Tibial nerve (tissue), 4 donors: ENCODE measurements around the gene CHST5. TPM values are rescaled to one million over a fixed set of nuclear protein-coding genes. Genes with fewer than 3 reads are reported as not detected.
"Not testable (repeated sequence)": the region's sequence is repeated elsewhere in the genome, so short reads cannot be mapped to it uniquely, and the experiment has no call there.

Experiments used
- DNase-seq, 2 donors: peaks; one replicate each; pipeline ENCODE4 v3.0.0-alpha.2; 2019; ENCODE audit warnings: low spot score in 2 of 2
- H3K27ac ChIP-seq, 4 donors: fragments of 200-600 bp; sonication (generic) in 3 of 4; one replicate each; pipeline ENCODE4 v1.5.1; 2017 to 2019; ENCODE audit warnings: mild to moderate bottlenecking in 1 of 4
- H3K27me3 ChIP-seq, 2 donors: fragments of 200-600 bp; sonication (generic) in 1 of 2; one replicate each; pipeline versions ENCODE4 v1.5.1 to v1.6.0; 2017 to 2019
- H3K36me3 ChIP-seq, 3 donors: fragments of 200-600 bp; sonication (generic); one replicate each; pipeline ENCODE4 v1.5.1; 2018 to 2019
- H3K4me1 ChIP-seq, 4 donors: fragments of 200-600 bp; sonication (generic) in 3 of 4; one replicate each; pipeline ENCODE4 v1.5.1; 2017 to 2019
- H3K4me3 ChIP-seq, 4 donors: fragments of 200-600 bp; sonication (generic) in 3 of 4; one replicate each; pipeline ENCODE4 v1.5.1; 2017 to 2019; ENCODE audit warnings: mild to moderate bottlenecking in 1 of 4, moderate library complexity in 1 of 4
- H3K9me3 ChIP-seq, 4 donors: fragments of 200-600 bp; sonication (generic) in 3 of 4; one replicate each; pipeline ENCODE4 v1.5.1; 2017 to 2019
- EP300 ChIP-seq, 2 donors: sonication (generic); formaldehyde crosslinking; IDR thresholded peaks; one replicate each; pipeline ENCODE4 v1.6.1; 2017; ENCODE audit warnings: antibody characterized with exemption in 2 of 2, mild to moderate bottlenecking in 1 of 2
- POLR2A ChIP-seq, 2 donors: fragments of 450-650 bp; IDR thresholded peaks; one replicate each; pipeline ENCODE4 v1.6.1; 2017; ENCODE audit warnings: antibody characterized with exemption in 2 of 2, mild to moderate bottlenecking in 2 of 2, moderate library complexity in 2 of 2
- WGBS, 2 donors: methylation state at CpG; one replicate each; pipeline ENCODE4 v1.1.5; 2018; 5-methylcytosine and 5-hydroxymethylcytosine counted together
- total RNA-seq, 4 donors: library from RNA; depleted of rRNA; stranded (reverse); fragments of >200 nt; gene quantifications; one replicate each; pipeline ENCODE4 v1.1.0, GENCODE V29; 2016
- TF ChIP-seq, protein P1 (sequence below), 5 experiments: fragments of 200-600 bp in 3 of 5; fragments of 450-650 bp in 2 of 5; sonication (generic) in 3 of 5; IDR thresholded peaks; one replicate each; pipeline ENCODE4 v1.5.1; 2016 to 2019; ENCODE audit warnings: antibody characterized with exemption in 5 of 5, mild to moderate bottlenecking in 3 of 5, moderate library complexity in 2 of 5

CHST5 gene
- total RNA-seq, 4 donors from 2014 or later = 0.30 TPM; not detected in 3

DNA sequence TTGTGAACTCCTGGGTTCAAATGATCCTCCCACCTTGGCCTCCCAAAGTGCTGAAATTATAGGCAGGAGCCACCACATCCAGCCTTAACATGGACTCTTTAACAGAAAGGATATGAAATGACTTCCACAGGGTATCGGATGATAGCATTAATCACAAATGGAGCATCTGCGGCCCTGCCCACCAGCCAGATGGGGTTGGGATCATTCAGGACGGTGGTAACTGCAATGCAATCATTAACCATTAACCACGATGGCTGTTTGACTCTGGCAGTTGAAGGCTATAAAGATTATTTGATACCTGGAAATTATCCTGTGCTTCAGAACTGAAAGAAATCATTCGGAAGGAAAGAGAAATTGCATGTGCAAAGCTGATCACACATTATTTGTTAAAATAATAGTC is 5.3 kb upstream of the CHST5 start:
- TF ChIP-seq POLR2A (IDR thresholded peaks at IDR 0.05) = no peak
- TF ChIP-seq, protein P1, sequence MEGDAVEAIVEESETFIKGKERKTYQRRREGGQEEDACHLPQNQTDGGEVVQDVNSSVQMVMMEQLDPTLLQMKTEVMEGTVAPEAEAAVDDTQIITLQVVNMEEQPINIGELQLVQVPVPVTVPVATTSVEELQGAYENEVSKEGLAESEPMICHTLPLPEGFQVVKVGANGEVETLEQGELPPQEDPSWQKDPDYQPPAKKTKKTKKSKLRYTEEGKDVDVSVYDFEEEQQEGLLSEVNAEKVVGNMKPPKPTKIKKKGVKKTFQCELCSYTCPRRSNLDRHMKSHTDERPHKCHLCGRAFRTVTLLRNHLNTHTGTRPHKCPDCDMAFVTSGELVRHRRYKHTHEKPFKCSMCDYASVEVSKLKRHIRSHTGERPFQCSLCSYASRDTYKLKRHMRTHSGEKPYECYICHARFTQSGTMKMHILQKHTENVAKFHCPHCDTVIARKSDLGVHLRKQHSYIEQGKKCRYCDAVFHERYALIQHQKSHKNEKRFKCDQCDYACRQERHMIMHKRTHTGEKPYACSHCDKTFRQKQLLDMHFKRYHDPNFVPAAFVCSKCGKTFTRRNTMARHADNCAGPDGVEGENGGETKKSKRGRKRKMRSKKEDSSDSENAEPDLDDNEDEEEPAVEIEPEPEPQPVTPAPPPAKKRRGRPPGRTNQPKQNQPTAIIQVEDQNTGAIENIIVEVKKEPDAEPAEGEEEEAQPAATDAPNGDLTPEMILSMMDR (IDR thresholded peaks at IDR 0.05) = no peak
- Histone ChIP-seq H3K27ac (no peak overlapping the region), H3K27me3 (no peaks in the 10 kb centered on the region), H3K36me3 (peaks cover 0 to 46% (median 0%) of the 10 kb centered on the region in 3 donors), H3K4me1 (no peaks in the 10 kb centered on the region), H3K9me3 (no peaks in the 10 kb centered on the region), H3K4me3 (no peak overlapping the region)
- 89 to 91% methylated on average over 5 of the region's 5 CpGs for WGBS, 2 donors
- no peak for DNase-seq

DNA sequence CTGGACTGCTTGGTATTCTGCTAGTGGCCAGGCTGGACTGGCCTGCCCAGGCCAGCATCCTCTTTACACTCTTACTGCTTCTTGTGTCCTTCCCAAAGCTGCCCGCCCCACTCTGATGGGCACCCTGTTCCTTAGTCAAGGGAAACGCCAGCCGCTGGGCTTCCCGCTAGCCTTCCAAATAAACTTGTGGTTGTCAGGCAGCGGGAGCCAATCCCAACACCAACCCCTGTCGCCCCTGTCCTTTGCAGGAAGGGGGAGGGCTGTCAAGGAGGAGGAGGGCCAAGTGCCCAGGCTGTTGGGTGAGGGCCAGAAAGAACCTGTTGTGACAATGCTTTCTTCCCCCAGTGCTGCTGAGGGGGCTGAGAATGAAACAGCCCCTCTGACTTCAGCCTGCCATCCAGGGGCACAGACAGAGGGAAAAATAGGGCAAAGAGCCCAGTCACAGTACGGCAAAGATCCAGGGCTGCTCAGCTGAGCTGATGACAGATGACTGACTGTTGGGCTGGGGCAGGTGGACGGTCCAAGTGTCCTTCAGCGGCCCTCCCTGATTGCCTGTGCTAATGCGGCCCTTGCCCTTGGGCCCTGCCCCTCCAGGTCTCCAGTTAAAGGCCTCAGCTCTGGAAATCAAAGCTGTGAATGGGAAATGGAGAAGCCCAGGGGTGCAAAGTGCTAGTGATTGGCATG is 3.1 kb upstream of the CHST5 start:
- H3K4me1 ChIP-seq, DNase-seq, H3K27ac ChIP-seq, H3K27me3 ChIP-seq, H3K4me3 ChIP-seq, H3K9me3 ChIP-seq: not testable (repeated sequence)
- 82 to 89% methylated on average over 7 to 8 of the region's 10 CpGs for WGBS, 2 donors
- peaks cover 0 to 38% (median 0%) of the 10 kb centered on the region in 3 donors for H3K36me3 ChIP-seq

DNA sequence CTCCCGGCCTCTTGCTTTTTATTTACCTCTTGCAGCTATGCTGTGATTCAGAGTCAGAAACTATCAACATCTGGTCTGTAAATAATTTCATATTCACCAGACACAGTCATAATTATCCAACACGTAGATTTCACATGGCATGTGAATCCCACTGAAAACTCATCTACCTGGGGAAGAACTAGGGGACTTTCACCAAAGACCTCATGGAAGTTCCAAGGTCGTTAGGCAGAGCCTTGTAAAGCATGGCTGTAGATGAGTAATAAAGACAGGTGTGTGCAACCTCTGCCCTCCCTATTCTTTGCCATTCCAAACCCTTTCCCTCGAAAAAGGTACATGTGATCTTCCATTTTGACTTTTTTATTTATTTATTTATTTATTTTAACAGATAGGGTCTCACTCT is 1.9 kb upstream of the CHST5 start:
- TF ChIP-seq, protein P1 (IDR thresholded peaks at IDR 0.05) = no peak
- TF ChIP-seq POLR2A (IDR thresholded peaks at IDR 0.05) (no peak), EP300 (IDR thresholded peaks at IDR 0.05) (no peak)
- Histone ChIP-seq H3K4me1 (no peaks in the 10 kb centered on the region), H3K27me3 (no peaks in the 10 kb centered on the region), H3K36me3 (peaks cover 0 to 34% (median 0%) of the 10 kb centered on the region in 3 donors), H3K9me3 (no peaks in the 10 kb centered on the region), H3K4me3 (no peak overlapping the region), H3K27ac (no peak overlapping the region)
- DNase-seq = no peak
- 91 to 92% methylated on average over 4 of the region's 4 CpGs for WGBS, 2 donors

DNA sequence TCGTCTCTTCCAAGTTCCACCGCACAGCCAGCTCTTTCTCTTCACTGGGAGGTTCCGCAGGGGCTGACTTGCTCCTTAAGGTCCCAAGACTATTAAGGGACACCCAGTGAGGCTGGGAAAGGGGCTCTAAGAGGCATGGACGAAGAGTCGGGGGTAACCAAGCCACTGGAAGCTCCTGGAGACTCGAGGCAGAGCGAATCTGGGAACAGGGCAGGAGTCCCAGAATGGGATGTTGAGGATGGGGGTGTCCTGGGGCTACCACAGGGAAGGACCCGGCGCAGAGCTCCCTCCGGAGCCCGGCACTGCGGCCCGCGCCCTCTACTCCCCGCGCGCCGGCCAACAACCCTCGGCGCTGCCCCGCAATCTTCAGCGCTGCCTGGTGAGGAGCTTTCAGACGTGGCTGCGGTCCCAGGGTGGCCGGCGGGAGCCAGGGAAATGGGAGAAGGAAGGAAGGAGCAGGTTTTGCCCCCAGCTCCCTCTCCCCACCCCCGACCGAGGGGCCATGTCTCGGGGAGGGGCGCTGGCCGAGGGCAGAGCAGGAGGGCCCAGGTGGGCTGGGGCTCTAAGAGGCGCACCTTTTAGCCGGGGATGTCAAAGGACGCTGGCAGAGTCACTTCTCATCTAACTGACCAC is 581 bp downstream of the CHST5 start:
- Histone ChIP-seq H3K4me1 (no peaks in the 10 kb centered on the region), H3K9me3 (no peaks in the 10 kb centered on the region), H3K27ac (peak overlapping the region in 1 of 4 donors; percentile 59), H3K4me3 (peak overlapping the region in 1 of 4 donors; percentile 18), H3K27me3 (no peaks in the 10 kb centered on the region), H3K36me3 (peaks cover 0 to 14% (median 0%) of the 10 kb centered on the region in 3 donors)
- DNase-seq = no peak
- TF ChIP-seq EP300 (IDR thresholded peaks at IDR 0.05) = no peak
- no peak for TF ChIP-seq POLR2A (IDR thresholded peaks at IDR 0.05)
- TF ChIP-seq, protein P1 (IDR thresholded peaks at IDR 0.05) = no peak
- WGBS, 2 donors = 64 to 67% methylated on average over 34 of the region's 34 CpGs

DNA sequence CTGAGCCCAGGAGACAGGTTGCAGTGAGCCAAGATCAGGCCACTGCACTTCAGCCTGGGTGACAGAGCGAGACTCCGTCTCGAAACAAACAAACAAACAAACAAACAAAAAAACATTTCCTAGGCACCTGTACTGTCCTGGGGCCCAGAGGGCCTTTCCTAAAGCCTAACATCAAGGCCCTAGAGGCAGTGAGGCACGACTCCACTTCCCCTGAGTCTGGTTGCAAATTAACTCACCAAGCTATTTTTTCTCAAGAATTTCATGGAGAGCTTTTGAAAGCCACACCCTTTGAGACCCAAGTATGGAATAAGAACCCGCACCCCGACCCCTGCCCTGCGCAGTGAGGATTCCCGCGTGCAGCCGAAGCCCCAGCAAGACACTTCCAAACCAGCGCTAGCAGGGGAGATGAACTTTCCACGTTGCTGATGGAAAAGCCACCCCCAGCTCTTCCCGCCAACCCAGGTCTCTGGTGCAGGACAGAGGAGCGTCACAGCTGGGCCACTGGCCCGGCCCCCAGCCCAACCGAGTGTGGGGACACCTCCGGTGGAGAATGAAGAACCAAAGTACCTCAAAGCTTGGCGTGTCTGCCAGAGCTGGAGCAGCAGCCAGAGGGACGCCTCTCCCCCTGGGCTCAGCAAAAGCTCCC is 1.2 kb downstream of the CHST5 start:
- 80 to 83% methylated on average over 19 of the region's 19 CpGs for WGBS, 2 donors
- TF ChIP-seq POLR2A (IDR thresholded peaks at IDR 0.05) = no peak

DNA sequence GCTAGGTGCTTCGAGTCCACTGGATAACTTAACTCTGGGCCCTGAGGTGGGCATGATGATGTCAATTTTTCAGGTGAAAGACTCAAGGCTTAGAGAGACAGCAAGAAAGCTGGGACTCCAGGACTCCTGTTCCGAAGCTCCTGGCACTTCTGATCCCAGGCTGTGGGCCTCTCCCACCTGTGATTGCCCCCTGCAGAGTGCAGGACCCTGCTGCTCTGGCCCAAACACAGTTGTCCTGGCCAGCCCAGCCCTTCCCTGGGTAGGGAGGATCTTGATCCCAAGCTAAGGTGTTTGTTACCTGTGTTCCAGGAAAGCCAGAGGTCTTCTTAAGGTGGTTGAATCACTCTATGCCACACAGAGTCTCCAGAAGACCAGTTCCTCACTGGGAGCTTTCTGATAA is 3.1 kb downstream of the CHST5 start:
- TF ChIP-seq EP300 (IDR thresholded peaks at IDR 0.05) = no peak
- TF ChIP-seq, protein P1 (IDR thresholded peaks at IDR 0.05) = no peak
- TF ChIP-seq POLR2A (IDR thresholded peaks at IDR 0.05) = no peak
- Histone ChIP-seq H3K4me3 (no peak overlapping the region), H3K27me3 (no peaks in the 10 kb centered on the region), H3K36me3 (peaks cover 0 to 21% (median 0%) of the 10 kb centered on the region in 3 donors), H3K27ac (no peak overlapping the region), H3K4me1 (no peaks in the 10 kb centered on the region), H3K9me3 (no peaks in the 10 kb centered on the region)
- DNase-seq = no peak
- 90 to 93% methylated on average over 2 of the region's 2 CpGs for WGBS, 2 donors

More for the DNA sequence above, 1.2 kb downstream of the CHST5 start:
- Histone ChIP-seq H3K4me3 (peak overlapping the region in 1 of 4 donors; percentile 4), H3K27ac (no peak overlapping the region), H3K9me3 (no peaks in the 10 kb centered on the region), H3K4me1 (no peaks in the 10 kb centered on the region), H3K27me3 (no peaks in the 10 kb centered on the region), H3K36me3 (peaks cover 0 to 14% (median 0%) of the 10 kb centered on the region in 3 donors)
- no peak for DNase-seq
